Spinal cord (tissue), 10 donors: ENCODE data around the gene TNFSF15. TPM values are rescaled to one million over a fixed set of nuclear protein-coding genes. Genes with fewer than 3 reads are reported as not detected.

Experiments used
- DNase-seq, 6 donors: peaks; one replicate each; pipeline versions ENCODE4 v3.0.0 to v3.0.0-alpha.2; 2013 to 2015; ENCODE audit warnings: low spot score in 6 of 6, low read depth in 4 of 6
- H3K27ac ChIP-seq: one replicate; pipeline ENCODE4 v1.5.1; 2013; ENCODE audit warnings: low read depth, low read length, control low read depth
- H3K27me3 ChIP-seq: one replicate; pipeline ENCODE4 v1.6.1; 2013; ENCODE audit warnings: low read length; ENCODE audit not compliant: control insufficient read depth, insufficient read depth
- H3K36me3 ChIP-seq: one replicate; pipeline ENCODE4 v1.6.1; 2013; ENCODE audit warnings: low read length; ENCODE audit not compliant: control insufficient read depth, insufficient read depth
- H3K4me1 ChIP-seq: one replicate; pipeline ENCODE4 v1.6.1; 2013; ENCODE audit warnings: low read length; ENCODE audit not compliant: control insufficient read depth, insufficient read depth
- H3K4me3 ChIP-seq: one replicate; pipeline ENCODE4 v1.5.1; 2013; ENCODE audit warnings: low read depth, low read length, control low read depth
- H3K9me3 ChIP-seq: one replicate; pipeline ENCODE4 v1.6.1; 2013; ENCODE audit warnings: low read length; ENCODE audit not compliant: control insufficient read depth, insufficient read depth
- WGBS: methylation state at CpG from one replicate; pipeline ENCODE4 v1.1.5; 2013; ENCODE audit warnings: missing lambda C conversion rate; ENCODE audit not compliant: insufficient coverage; 5-methylcytosine and 5-hydroxymethylcytosine counted together
- long read RNA-seq, 4 donors: transcript quantifications; one replicate each; lab custom pipeline, GENCODE V29; 2026
- polyA plus RNA-seq, 2 donors: library from polyadenylated mRNA; unstranded; fragments of 120-200 nt; gene quantifications; one replicate each; pipeline ENCODE4 v1.2.1, GENCODE V29; 2013; ENCODE audit not compliant: insufficient read length in 2 of 2
- total RNA-seq, 2 donors: library from RNA; depleted of rRNA in 1 of 2; stranded (reverse); fragments of 120-200 nt in 1 of 2; fragments of >200 nt in 1 of 2; gene quantifications; one replicate each; pipeline versions ENCODE4 v1.2.3 to v1.2.4, GENCODE V29; 2013 to 2014
- donor health status: healthy.

The TNFSF15 gene
- total RNA-seq (under 1 TPM; 0.69 to 0.77 TPM), polyA plus RNA-seq (under 1 TPM; 0.49 to 0.51 TPM)
- long read RNA-seq, donor 1: 0 reads
- long read RNA-seq, donor 2: 0 reads
- long read RNA-seq, donor 3: 0 reads
- long read RNA-seq, donor 4, partial matches to known transcripts: 7 of 7 reads
- long read RNA-seq, donor 4, other reads (novel, unspliced or antisense): 0 of 7 reads

- Histone ChIP-seq H3K4me3 (no peak within 1 kb of the TSS), H3K4me1 (peaks cover 5% of the 10 kb centered on the region), H3K36me3 (no peaks in the 10 kb centered on the region), H3K9me3 (no peaks in the 10 kb centered on the region), H3K27me3 (no peaks in the 10 kb centered on the region), H3K27ac (peak within 1 kb of the TSS; percentile 22)
- WGBS: 29% methylated on average over 5 of the region's 8 CpGs
- DNase-seq: peak in 1 of 6 donors; percentile 20
Observed at GRCh38 chr9:114805670-114806525, at the start of gene TNFSF15. TSS of gene TNFSF15 (minus strand) at chr9:114806039. CDS start at chr9:114806012, 27 bp downstream.

- WGBS: no CpG with 5 or more reads among the region's 2 CpGs
- Histone ChIP-seq H3K4me3 (no peak overlapping the region), H3K36me3 (no peaks in the 10 kb centered on the region), H3K9me3 (no peaks in the 10 kb centered on the region), H3K27ac (no peak overlapping the region), H3K4me1 (no peaks in the 10 kb centered on the region), H3K27me3 (no peaks in the 10 kb centered on the region)
- no peak for DNase-seq
Observed at GRCh38 chr9:114855488-114855887, 49.6 kb upstream of the TNFSF15 start.

DNA sequence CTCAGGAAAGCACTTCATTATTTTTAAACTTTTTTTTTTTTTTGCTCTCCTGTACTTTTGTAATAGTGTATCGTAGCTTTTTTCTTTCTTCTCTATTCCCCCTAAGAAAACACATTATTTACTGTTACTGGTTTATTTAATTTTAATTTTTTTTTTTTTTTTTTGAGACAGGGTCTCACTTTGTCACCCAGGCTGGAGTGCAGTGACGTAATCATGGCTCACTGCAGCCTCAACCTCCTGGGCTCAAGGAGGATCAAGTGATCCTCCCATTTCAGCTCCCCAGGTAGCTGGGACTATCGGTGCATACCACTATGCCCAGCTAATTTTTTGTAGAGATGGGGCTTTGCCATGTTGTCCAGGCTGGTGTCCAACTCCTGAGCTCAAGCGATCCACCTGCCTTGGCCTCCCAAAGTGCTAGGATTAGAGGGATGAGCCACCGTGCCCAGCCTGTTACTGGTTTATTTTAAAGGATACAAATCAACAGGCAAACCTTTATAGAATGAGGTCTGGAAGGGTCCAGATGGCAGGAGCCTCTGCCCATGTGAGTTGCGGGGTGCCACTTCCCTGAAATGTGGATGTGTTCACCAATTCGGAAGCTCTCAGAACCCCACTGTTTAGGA, 49.0 kb upstream of the TNFSF15 start:
- Histone ChIP-seq H3K36me3 (no peaks in the 10 kb centered on the region), H3K27ac (no peak overlapping the region), H3K4me3 (no peak overlapping the region), H3K4me1 (no peaks in the 10 kb centered on the region), H3K27me3 (no peaks in the 10 kb centered on the region), H3K9me3 (no peaks in the 10 kb centered on the region)
- no peak for DNase-seq
- 93% methylated on average over 4 of the region's 7 CpGs for WGBS

DNA sequence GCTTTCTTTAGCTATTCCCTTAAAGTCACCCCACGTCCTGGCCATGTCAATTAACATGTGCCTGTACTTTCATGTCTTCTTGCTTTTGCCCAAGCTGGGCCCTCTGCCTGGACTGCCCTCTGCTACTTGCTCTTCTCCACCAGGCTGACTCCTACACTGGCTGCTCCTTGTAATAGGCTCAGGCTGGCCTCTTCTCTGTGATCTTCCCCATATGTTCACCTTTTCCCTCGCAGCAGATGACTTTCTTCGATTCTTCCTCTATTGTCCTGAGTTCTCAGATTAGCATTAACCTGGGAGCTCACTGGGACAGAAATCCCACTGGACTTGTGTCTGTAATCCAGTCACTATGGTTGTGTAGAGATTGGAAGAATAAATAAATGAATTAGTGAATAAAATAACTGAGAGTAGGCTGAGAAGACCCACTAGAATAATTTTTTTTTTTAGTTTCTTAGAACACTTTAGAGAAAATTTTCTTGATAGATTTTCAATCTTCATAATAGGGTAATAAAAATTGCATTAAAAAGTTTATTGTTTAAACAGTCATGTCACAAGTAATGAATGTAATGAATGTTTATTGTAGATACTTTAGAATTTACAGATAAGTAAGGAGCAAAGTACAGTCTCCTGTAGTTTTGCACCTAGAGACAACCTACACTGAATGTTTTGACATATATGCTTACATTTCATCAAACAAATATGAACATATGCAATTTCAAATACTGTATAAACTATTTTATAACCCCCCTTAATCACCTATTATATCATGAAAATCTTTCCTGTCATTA, 47.4 kb upstream of the TNFSF15 start:
- no peak for DNase-seq
- no peak overlapping the region for H3K27ac ChIP-seq
- H3K36me3 ChIP-seq: no peaks in the 10 kb centered on the region
- H3K4me1 ChIP-seq: no peaks in the 10 kb centered on the region
- 91% methylated on average over 3 of the region's 3 CpGs for WGBS
- H3K4me3 ChIP-seq: no peak overlapping the region
- no peaks in the 10 kb centered on the region for H3K9me3 ChIP-seq
- no peaks in the 10 kb centered on the region for H3K27me3 ChIP-seq

GRCh38 chr9:114852050-114852594, 46.3 kb upstream of the TNFSF15 start:
- WGBS: 100% methylated on average over 1 of the region's 4 CpGs
- no peak overlapping the region for H3K27ac ChIP-seq
- no peaks in the 10 kb centered on the region for H3K36me3 ChIP-seq
- no peak overlapping the region for H3K4me3 ChIP-seq
- H3K9me3 ChIP-seq: no peaks in the 10 kb centered on the region
- DNase-seq: no peak
- no peaks in the 10 kb centered on the region for H3K4me1 ChIP-seq
- no peaks in the 10 kb centered on the region for H3K27me3 ChIP-seq

- no peak overlapping the region for H3K4me3 ChIP-seq
Observed at GRCh38 chr9:114851306-114851705, 45.5 kb upstream of the TNFSF15 start.

DNA sequence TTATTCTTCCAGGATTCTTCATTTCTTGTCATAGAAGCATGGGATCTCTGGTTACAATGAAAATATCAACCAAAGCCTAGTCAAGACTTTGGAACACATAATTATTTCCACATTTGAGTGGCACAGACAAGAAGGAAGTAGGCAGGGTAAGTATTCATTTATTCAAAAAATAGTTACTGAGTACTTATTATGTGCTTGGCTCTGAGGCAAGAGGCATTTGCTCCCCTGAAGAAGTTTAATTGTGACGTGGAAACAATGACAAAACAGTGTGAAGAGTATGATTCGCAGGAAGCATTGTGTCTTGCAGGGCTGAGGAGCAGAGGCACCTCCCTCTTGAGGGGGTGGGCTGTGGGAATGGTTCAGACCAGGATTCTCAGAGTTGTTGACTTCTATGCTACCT, 45.0 kb upstream of the TNFSF15 start:
- no peaks in the 10 kb centered on the region for H3K4me1 ChIP-seq
- no peak for DNase-seq
- 74% methylated on average over 2 of the region's 2 CpGs for WGBS

More at GRCh38 chr9:114851306-114851705, 45.5 kb upstream of the TNFSF15 start:
- Histone ChIP-seq H3K4me1 (no peaks in the 10 kb centered on the region), H3K27me3 (no peaks in the 10 kb centered on the region), H3K27ac (no peak overlapping the region), H3K36me3 (no peaks in the 10 kb centered on the region), H3K9me3 (no peaks in the 10 kb centered on the region)
- no peak for DNase-seq
- WGBS: 87% methylated on average over 3 of the region's 3 CpGs

GRCh38 chr9:114849450-114849849, 43.6 kb upstream of the TNFSF15 start:
- H3K4me1 ChIP-seq: no peaks in the 10 kb centered on the region
- no peak overlapping the region for H3K27ac ChIP-seq
- DNase-seq: peak in 1 of 6 donors; percentile 30
- WGBS: no CpG with 5 or more reads among the region's 2 CpGs
- H3K27me3 ChIP-seq: no peaks in the 10 kb centered on the region
- H3K9me3 ChIP-seq: no peaks in the 10 kb centered on the region
- H3K36me3 ChIP-seq: no peaks in the 10 kb centered on the region
- H3K4me3 ChIP-seq: no peak overlapping the region

More for the DNA sequence above, 45.0 kb upstream of the TNFSF15 start:
- no peak overlapping the region for H3K27ac ChIP-seq
- no peaks in the 10 kb centered on the region for H3K9me3 ChIP-seq
- H3K36me3 ChIP-seq: no peaks in the 10 kb centered on the region
- no peak overlapping the region for H3K4me3 ChIP-seq
- H3K27me3 ChIP-seq: no peaks in the 10 kb centered on the region
